K562 (cell line): ENCODE data around the gene MMS19. TPM values are rescaled to one million over a fixed set of nuclear protein-coding genes. Genes with fewer than 3 reads are reported as not detected.

Experiments used
- ESRRB ChIP-seq: fragments of 250-450 bp; sonication (Bioruptor Pico); IDR thresholded peaks from 2 replicates; pipeline ENCODE4 v1.5.0; 2020; ENCODE audit warnings: mild to moderate bottlenecking, moderate library complexity, borderline replicate concordance
- SPI1 ChIP-seq: IDR thresholded peaks from 2 replicates; pipeline ENCODE4 v1.6.1; 2011; ENCODE audit warnings: low read depth, low read length, control low read depth, borderline replicate concordance
- polyA plus RNA-seq, 8 experiments: library from polyadenylated mRNA; depleted of rRNA in 4 of 8; stranded (reverse) in 5 of 8; unstranded in 3 of 8; fragments of >200 nt; fragmentation: Nextera tagmentation in 2 of 8; fragmentation: Illumina TruSeq in 1 of 8; extraction: Ambion mirVana in 2 of 8; extraction: Trizol in 1 of 8; gene quantifications; 2 replicates each; pipeline versions ENCODE4 v1.2.1 to v1.2.3, GENCODE V29; 2011 to 2014; ENCODE audit warnings: inconsistent platforms in 1 of 8, missing spikeins in 1 of 8
- total RNA-seq, 7 experiments: library from RNA; depleted of rRNA in 6 of 7; stranded (reverse); fragments of >200 nt in 6 of 7; fragmentation: Illumina TruSeq in 2 of 7; extraction: Trizol in 2 of 7; gene quantifications; 2 replicates each; pipeline versions ENCODE4 v1.2.1 to v1.2.3, GENCODE V29; 2011 to 2021; ENCODE audit warnings: low replicate concordance in 1 of 7
- TF ChIP-seq, protein P1 (sequence below), 2 experiments: fragments of 450-650 bp; formaldehyde crosslinking in 1 of 2; IDR thresholded peaks; 2 replicates each; pipeline versions ENCODE4 v1.4.0 to v1.6.1; 2014 to 2020; ENCODE audit warnings: mild to moderate bottlenecking in 2 of 2, borderline replicate concordance in 1 of 2, low read depth in 1 of 2

The MMS19 gene
- total and polyA plus RNA-seq, 9 of the 15 experiments (the other 6 are each of a cell fraction or from before 2014, with no cell fraction given), result 40.1 to 110 (median 62.9) TPM

DNA sequence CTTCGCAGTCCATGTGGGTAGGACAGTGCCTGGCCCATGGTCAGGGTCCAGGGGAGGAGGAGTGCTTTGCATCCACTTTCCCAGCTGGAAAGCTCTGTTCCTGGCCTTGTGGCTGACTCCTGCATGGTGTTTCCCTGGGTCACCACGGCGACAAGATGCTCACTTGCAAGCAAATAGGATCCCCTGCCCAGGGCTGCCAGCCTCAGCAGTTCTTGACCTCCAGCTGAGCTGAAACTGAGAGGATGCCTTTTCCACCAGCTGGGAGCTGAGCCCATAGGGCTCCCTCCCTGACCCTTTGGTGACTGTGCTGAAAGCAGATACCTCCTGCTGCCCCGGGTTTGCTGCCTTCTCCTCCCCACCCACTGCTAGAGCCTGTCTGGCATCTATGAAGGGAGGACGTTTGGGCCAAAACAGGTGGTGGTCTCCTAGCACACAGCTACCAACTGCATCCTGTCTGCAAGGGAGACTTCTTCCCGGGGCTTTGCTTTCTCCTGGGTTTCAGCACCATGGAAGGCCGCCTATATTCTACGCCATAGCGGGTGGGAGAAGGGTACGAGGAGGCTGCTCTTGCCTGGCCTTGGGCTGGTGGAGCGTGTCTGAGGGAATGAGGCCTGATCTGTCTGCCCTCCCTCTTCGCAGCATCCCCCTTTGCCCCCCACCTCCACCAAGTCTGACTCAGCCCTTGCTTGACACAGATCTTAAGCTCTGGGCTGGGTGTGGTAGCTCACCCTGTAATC, 34.9 kb upstream of the MMS19 start (continued):
- TF ChIP-seq, protein P1, sequence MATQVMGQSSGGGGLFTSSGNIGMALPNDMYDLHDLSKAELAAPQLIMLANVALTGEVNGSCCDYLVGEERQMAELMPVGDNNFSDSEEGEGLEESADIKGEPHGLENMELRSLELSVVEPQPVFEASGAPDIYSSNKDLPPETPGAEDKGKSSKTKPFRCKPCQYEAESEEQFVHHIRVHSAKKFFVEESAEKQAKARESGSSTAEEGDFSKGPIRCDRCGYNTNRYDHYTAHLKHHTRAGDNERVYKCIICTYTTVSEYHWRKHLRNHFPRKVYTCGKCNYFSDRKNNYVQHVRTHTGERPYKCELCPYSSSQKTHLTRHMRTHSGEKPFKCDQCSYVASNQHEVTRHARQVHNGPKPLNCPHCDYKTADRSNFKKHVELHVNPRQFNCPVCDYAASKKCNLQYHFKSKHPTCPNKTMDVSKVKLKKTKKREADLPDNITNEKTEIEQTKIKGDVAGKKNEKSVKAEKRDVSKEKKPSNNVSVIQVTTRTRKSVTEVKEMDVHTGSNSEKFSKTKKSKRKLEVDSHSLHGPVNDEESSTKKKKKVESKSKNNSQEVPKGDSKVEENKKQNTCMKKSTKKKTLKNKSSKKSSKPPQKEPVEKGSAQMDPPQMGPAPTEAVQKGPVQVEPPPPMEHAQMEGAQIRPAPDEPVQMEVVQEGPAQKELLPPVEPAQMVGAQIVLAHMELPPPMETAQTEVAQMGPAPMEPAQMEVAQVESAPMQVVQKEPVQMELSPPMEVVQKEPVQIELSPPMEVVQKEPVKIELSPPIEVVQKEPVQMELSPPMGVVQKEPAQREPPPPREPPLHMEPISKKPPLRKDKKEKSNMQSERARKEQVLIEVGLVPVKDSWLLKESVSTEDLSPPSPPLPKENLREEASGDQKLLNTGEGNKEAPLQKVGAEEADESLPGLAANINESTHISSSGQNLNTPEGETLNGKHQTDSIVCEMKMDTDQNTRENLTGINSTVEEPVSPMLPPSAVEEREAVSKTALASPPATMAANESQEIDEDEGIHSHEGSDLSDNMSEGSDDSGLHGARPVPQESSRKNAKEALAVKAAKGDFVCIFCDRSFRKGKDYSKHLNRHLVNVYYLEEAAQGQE (IDR thresholded peaks at IDR 0.05; ENCODE audit: borderline replicate concordance), result no peak
- TF ChIP-seq, protein P1 (CRISPR knock-in tag; IDR thresholded peaks at IDR 0.05; ENCODE audit: low read depth), result no peak
- TF ChIP-seq ESRRB (CRISPR knock-in tag) (no peak), SPI1 (no peak)
- TF ChIP-seq, all 486 proteins: peak for 1
